VCaP (cell line): ENCODE measurements around the gene DGCR6L.
"Not testable (repeated sequence)": the region's sequence is repeated elsewhere in the genome, so short reads cannot be mapped to it uniquely, and the experiment has no call there.

Source experiments
- H3K27ac ChIP-seq: fragments of 450-650 bp; 2 replicates; pipeline ENCODE4 v1.5.1; 2017
- TF ChIP-seq, protein P1 (sequence below): fragments of 450-650 bp; conservative IDR thresholded peaks from 2 replicates; pipeline ENCODE4 v1.5.1; 2017; ENCODE audit warnings: mild to moderate bottlenecking, moderate library complexity

The DGCR6L gene

DNA sequence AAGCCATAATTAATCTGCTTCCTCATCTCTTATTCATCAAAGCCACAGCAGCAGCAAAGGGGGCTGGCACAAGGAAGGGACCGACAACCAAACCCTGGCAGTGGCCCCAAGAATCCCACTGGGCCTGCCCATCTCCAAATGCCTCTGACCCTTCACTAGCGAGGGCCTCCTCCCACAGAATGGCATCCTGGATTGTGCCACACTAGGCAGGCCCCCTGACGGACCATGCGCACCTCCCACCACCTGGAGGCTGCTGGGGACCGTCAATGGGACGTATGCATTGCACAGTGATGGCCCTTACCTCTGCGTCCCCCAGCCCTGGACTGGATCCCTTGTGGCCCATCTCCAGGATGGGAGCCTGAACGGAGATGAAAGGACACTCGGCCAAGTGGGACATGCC, 47.7 kb downstream of the DGCR6L start:
- TF ChIP-seq, protein P1, sequence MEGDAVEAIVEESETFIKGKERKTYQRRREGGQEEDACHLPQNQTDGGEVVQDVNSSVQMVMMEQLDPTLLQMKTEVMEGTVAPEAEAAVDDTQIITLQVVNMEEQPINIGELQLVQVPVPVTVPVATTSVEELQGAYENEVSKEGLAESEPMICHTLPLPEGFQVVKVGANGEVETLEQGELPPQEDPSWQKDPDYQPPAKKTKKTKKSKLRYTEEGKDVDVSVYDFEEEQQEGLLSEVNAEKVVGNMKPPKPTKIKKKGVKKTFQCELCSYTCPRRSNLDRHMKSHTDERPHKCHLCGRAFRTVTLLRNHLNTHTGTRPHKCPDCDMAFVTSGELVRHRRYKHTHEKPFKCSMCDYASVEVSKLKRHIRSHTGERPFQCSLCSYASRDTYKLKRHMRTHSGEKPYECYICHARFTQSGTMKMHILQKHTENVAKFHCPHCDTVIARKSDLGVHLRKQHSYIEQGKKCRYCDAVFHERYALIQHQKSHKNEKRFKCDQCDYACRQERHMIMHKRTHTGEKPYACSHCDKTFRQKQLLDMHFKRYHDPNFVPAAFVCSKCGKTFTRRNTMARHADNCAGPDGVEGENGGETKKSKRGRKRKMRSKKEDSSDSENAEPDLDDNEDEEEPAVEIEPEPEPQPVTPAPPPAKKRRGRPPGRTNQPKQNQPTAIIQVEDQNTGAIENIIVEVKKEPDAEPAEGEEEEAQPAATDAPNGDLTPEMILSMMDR = no peak
- no peak overlapping the region for H3K27ac ChIP-seq

DNA sequence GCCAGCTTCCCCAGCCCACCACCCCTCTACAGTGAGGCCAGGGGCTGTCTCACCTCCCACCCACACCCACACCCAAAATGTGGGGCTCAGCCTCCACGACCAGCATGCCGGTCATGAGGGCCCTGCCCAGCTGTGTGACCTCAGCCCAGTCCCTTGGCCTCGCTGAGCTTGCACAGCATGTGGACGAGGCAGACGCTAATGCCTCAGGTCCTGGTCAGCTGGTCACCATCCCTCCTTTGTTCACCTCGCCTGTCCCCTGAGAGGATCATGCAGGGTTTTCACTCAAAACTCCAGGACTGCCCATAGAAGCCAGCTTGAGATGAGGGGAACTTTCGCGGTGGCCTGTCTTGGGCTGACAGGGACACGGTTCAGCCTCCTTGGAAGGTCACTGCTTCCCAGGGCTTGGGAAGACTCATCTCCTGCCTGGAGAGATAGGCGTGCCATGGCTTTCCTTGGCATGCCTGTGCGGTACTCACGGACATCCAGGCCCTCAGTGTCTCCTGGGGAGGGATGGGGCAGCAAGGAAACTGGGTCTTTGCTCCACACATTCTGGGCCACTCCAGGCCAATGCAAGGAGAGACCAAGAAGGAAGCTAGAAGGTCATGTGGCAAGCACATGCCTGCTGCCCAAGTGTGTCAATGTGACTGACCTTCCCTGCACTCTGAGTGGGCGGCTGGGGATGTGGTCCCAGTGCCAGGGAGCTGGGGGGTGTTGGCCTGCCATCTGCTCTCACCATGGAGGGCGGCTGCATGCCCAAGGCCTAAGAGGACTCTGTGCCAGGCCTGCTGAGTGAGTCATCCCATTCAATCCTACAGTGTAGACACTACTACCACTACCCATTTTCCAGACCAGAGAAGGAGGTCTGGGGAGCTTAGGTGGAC, 48.5 kb downstream of the DGCR6L start:
- TF ChIP-seq, protein P1 = no peak
- H3K27ac ChIP-seq = no peak overlapping the region

DNA sequence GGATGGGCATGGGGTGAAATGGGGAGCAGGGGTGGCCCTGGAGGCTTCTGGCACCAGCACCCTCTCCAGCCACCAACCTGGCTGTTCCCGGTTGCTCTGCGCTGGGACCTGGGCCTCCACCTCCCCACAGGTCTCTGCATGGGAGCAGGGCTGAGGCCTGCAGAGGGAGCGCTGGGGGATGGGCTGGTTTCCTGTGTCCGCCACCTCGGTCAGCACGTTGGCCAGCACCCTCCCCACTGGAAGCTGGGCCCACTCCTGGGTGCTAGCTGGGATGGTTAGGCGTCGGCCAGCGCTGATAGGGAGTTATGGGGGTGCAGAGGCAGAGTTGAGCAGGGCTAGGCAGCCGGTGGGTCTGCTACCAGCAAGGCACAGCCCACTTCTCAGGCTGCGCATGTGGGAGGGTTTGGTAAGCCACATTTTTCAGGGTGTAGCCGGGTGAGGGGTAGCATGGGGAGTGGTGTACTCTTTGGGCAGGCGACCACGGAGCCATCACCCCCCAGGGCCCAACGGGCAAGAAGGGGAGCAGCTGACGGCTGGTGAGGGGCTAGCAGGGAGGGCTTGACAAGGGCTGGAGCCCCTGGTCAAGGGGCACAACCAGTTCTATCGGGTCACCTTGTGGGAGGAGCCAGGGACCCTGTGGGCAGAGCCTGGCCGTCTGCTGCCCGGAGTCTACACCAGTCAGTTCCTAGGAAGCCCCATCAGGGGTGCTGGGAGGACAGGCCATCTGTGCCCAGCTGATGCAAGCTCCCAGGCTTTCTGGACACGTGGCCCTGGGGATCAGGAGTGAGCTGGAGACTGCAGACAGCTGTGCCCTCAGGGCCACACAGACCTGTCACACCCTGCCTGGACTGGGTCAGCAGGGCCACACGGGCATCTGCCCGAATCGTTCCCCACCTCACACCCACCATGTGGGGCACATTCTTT, 49.4 kb downstream of the DGCR6L start:
- H3K27ac ChIP-seq = not testable (repeated sequence)

DNA sequence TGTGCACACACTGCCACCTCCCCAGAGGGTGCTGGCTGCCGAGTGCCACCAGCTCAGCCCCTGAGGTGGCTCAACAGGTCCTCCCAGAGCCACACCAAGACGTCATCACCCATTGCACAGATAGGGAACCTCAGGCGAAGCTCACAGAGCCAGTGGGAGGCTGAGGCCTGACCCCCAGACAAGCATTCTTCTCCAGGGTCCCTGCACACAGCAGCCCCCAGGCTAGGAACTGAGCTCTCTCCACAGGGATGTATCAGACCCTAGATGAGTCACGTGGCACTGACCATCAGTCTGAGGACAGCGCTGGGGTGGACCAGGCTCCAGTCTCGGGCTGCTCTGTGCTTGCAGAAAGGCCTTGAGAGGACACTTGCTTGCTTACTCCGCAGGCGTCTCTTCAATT, 50.2 kb downstream of the DGCR6L start:
- H3K27ac ChIP-seq = not testable (repeated sequence)

DNA sequence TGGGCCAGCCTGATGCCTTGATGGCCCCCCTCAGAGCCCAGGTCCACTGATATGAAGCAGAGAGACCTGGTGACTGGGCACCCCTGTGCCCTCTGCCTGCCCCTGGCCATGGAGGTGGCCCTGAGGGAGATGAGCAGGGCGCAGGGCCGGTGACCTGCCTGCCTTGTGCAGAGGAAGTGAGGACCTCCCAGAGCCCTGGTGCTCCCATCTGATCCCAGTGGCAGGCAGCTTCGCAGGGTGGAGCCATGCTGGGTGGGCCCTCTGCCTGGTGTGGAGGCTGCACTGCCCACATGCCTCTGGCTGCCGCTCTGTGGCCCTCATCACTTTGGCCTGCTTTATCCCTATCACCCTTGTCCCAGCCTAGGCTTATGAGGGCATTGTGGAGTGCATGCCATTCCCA, 50.7 kb downstream of the DGCR6L start:
- peak overlapping the region; percentile 83; the same call in 1 of the 2 replicates for H3K27ac ChIP-seq

DNA sequence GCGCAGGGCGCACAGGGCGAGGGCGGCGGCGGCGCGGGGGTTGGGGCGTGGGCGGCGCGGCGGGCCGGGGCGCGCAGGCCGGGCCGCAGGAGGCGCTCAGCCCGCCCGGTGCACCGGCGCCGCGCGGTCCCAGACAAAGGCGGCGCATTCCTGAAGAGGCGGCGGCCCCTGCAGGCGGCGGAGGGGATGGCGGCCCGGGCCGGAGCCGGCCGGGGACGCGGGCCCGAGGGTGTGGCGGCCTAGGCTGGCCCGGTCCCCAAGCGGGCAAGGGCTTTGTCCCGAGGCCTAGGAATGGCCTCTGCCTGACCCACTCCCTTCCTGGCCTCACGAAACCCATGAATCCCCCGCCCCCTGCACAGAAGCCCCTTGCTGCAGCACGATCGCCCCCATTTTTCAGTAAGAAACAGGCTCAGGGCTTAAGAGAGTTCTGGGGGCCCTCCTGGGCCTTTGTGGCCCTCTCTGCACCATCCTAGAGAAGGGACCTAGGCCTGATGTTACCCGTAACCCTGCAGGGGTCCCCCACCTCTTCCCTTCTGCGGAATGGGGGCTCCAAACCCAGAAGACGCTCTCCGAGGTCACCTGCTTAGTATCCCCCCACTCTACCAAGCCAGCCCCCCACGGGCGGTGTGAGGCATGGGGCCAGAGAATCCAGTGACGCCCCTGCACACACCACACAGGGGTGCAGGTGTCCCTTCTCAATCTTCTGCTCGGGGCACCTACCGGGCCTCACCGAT, 51.4 kb downstream of the DGCR6L start, which contains the start of gene RTN4R:
Gene RTN4R, minus strand, starts transcription at position 40 of the 734 bp plus-strand sequence. CDS start 226 bp downstream, outside the sequence.
- TF ChIP-seq, protein P1 = peak; percentile 77
- peak within 1 kb of the TSS; percentile 83 for H3K27ac ChIP-seq

DNA sequence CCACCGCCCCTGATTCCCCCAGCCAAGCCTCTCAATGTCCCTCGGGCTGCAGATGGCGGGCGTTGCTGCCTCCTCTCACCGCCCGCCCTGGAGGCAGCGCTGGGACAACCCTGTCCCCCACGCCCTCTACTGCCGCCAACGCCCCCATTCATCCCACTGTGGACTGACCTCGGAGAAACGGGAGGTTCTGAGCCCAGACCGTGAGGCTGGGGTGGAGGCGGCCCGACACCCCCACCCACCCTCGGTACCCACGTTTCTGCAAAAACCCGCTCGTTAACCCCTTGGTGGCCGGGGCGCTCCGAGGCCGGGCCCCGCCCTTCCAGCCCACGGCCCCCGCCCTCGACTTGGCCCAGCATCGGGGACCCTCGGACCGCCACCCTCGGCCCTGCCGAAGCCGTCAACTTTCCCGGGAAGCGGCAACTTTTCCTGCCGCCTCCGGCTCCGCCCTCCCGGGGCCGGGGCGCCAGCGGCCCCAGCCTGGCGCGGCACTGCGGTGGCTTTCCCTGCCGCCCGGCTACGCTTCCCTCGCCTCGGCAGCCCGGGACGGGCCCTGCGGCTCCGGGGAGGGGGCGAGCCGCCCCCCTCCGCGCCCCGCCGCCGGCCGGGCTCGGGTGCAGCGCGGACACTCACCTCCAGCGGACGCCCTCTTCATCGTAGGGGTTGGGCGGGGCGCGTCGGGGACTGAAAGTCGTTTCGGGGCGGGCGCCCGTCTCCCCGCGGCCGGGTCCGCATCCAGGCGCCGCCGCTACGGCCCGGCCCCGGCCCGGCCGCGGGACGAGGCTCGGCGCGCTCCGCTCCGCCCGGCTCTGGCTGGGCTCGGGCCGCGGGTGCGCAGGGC, 52.2 kb downstream of the DGCR6L start:
- peak overlapping the region; percentile 83 for H3K27ac ChIP-seq
- TF ChIP-seq, protein P1 = no peak

DNA sequence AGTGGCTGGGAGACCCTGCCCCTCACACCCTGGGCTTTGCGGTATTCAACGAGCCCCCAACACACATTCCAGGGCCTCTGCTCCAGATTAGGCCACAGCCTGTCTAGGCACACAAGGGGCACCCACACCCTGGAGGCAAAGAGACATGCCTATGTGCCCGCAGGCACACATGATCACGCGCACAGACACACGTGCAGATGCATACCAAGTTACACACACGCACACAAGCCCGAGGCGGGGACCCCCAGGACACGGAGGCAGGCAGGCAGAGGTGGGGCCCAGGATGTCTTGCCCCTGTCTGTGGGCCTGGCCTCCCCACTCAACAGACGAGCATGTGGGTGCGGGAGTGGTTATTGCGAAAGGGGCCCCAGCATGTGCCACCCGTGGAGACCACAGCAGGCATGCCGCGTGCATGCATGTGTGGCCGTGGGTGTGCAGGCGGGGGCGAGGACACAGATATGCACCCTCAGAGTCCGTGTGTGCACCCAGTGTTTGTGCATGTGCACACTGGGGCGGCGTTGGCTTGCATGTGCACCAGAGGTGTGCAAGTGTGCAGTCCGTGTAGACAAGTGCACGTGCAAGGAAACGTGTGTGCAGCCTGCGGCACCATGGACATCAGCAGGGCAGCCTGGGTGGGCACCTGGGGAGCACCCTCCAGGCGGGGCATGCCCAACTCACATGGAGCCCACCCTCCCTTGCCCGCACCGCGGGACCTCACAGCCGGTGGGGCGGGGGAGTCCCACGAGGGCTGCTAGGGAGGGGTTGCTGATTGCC, 53.0 kb downstream of the DGCR6L start:
- peak overlapping the region; percentile 83; the same call in 1 of the 2 replicates for H3K27ac ChIP-seq

DNA sequence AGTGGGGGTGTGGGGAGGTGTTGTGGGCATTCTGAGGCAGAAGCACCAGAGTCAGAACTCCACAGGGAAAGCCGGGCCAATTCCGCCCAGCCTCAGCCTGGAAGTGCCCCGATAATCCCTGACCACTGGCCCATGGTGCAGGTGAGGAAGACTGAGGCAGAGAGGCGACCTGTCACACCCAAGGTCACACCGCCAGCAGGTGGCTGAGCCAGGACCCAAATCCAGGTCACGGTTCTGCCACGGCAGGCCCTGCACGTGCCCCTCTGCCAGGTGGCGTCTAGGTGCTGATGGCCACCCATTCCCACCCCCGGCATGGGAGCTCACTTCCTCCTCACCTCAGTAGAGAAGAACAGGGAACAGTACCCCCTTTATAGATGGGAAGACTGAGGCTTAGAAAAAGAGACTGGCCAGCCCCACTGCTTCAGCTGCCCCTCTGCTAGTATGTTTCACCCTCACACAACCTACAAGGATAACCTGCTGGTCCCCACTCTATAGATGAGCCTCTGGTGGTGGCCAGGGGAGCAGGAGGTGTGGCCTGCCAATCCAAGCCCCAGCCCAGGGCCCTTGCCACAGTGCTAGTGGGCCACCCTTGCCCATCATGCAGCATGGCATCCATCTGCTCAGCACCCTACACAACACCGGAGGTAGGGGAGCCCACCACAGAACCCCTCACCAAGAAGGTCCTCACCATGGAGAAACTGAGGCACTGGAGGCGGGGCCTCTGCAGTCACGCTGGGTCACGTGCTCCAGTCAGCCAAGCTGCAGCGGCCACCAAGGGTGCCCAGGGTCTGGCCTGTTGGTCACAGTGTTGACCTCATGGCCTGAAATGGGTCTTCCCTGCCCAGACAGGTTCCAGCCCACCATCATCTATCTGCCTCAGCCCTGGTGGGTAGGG, 53.8 kb downstream of the DGCR6L start:
- not testable (repeated sequence) for H3K27ac ChIP-seq
